ENCODE measurements around the gene PIP5K1B. TPM values are rescaled to one million over a fixed set of nuclear protein-coding genes. Genes with fewer than 3 reads are reported as not detected.

PIP5K1B gene
- total RNA-seq, 1 donor from 2014 or later = not detected

GRCh38 chr9:68793605-68794343 is 88.7 kb downstream of the PIP5K1B start:
- H3K4me3 ChIP-seq (ENCODE audit: low read depth, low read length) = no peak overlapping the region
- no peak for DNase-seq (ENCODE audit: low read depth)
- TF ChIP-seq, protein P1, sequence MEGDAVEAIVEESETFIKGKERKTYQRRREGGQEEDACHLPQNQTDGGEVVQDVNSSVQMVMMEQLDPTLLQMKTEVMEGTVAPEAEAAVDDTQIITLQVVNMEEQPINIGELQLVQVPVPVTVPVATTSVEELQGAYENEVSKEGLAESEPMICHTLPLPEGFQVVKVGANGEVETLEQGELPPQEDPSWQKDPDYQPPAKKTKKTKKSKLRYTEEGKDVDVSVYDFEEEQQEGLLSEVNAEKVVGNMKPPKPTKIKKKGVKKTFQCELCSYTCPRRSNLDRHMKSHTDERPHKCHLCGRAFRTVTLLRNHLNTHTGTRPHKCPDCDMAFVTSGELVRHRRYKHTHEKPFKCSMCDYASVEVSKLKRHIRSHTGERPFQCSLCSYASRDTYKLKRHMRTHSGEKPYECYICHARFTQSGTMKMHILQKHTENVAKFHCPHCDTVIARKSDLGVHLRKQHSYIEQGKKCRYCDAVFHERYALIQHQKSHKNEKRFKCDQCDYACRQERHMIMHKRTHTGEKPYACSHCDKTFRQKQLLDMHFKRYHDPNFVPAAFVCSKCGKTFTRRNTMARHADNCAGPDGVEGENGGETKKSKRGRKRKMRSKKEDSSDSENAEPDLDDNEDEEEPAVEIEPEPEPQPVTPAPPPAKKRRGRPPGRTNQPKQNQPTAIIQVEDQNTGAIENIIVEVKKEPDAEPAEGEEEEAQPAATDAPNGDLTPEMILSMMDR (conservative IDR thresholded peaks at IDR 0.05; ENCODE audit: low read depth, low read length) = no peak

DNA sequence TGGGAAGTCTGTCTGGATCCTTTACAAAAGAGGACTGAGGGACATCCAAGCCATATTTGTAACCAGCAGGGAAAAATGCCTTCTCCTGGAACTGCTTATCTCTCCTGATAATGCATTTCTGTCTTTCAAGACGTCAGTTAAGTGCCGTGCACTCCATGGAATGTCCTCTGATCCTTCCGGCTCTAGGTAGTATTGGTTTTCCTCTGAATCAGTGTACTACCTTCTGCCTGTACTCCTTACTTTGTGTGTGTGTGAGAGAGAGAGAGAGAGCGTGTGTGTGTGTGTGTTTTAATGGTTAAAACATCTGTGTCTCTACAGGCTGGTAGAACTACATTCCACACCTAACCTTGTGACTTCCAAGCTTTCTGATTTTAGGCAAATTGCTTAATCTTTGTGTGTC is 89.9 kb downstream of the PIP5K1B start:
- DNase-seq (ENCODE audit: low read depth) = no peak
- H3K4me3 ChIP-seq (ENCODE audit: low read depth, low read length) = no peak overlapping the region
- TF ChIP-seq, protein P1 (conservative IDR thresholded peaks at IDR 0.05; ENCODE audit: low read depth, low read length) = no peak

DNA sequence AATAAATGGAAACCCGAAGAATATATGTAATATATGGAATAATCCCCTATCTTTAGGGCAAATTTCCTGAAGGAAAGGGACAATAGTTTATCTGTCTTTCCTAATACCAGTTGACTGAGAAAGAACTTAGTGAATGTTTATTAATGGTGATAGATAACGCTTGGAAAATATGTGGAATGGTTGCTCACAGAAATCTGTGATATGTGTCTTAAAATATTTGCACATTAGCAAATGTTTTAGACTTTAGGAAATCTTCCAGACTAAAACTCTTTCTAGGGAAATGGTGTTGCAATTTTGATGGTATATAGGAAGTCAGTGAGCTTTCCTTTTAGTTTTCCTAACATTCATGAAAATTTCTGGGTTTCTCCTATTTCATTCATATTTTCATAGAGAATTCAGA is 90.4 kb downstream of the PIP5K1B start:
- TF ChIP-seq, protein P1 (conservative IDR thresholded peaks at IDR 0.05; ENCODE audit: low read depth, low read length) = no peak
- no peak overlapping the region for H3K4me3 ChIP-seq (ENCODE audit: low read depth, low read length)
- DNase-seq (ENCODE audit: low read depth) = no peak

GRCh38 chr9:68797116-68797515 is 92.1 kb downstream of the PIP5K1B start:
- no peak overlapping the region for H3K4me3 ChIP-seq (ENCODE audit: low read depth, low read length)
- no peak for DNase-seq (ENCODE audit: low read depth)
- TF ChIP-seq, protein P1 (conservative IDR thresholded peaks at IDR 0.05; ENCODE audit: low read depth, low read length) = no peak

DNA sequence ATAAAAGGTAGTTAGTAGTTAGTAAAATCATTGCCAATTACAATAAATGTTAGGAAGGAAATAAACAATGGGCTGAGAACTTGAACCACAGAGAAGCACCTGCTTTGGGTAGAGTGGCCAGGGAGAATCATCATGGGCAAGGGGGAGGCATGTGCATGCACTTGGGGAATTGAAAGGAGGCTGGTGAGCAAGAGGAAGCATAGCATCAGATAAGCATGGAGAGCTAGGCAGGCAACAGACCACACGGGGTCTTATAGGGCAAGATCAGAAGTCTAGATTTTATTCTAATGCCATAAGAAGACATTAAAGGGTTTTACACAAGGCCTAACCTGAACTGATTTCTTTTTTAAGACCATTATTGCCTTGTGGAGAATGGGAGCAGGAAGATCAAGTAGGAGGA is 93.4 kb downstream of the PIP5K1B start:
- H3K4me3 ChIP-seq (ENCODE audit: low read depth, low read length) = no peak overlapping the region
- TF ChIP-seq, protein P1 (conservative IDR thresholded peaks at IDR 0.05; ENCODE audit: low read depth, low read length) = no peak
- DNase-seq (ENCODE audit: low read depth) = no peak

GRCh38 chr9:68800836-68801235 is 95.8 kb downstream of the PIP5K1B start:
- TF ChIP-seq, protein P1 (conservative IDR thresholded peaks at IDR 0.05; ENCODE audit: low read depth, low read length) = no peak
- DNase-seq (ENCODE audit: low read depth) = no peak
- no peak overlapping the region for H3K4me3 ChIP-seq (ENCODE audit: low read depth, low read length)

GRCh38 chr9:68802525-68803015 is 97.5 kb downstream of the PIP5K1B start:
- no peak for DNase-seq (ENCODE audit: low read depth)
- H3K4me3 ChIP-seq (ENCODE audit: low read depth, low read length) = no peak overlapping the region
- TF ChIP-seq, protein P1 (conservative IDR thresholded peaks at IDR 0.05; ENCODE audit: low read depth, low read length) = no peak

All from epithelial cell of proximal tubule (primary cell).